Activated CD4-positive, alpha-beta memory T cell treated with anti-CD3 and anti-CD28 coated beads, Interleukin-2, amount 10 ng/mL, durations not matched to agents 7 days and 5 days (primary cell): Measurements from ENCODE around the gene ZNF229. TPM values are rescaled to one million over a fixed set of nuclear protein-coding genes. Genes with fewer than 3 reads are reported as not detected.
"Not testable (repeated sequence)": the region's sequence is repeated elsewhere in the genome, so short reads cannot be mapped to it uniquely, and the experiment has no call there.

ENCODE experiments used
- CTCF ChIA-PET: fragments of 350-600 bp; sonication (Branson Sonifier 250); formaldehyde crosslinking; loops from one replicate; lab custom pipeline; 2021; ENCODE audit warnings: antibody characterized with exemption, inconsistent platforms; lab: Charles Lee
- POLR2A ChIA-PET: fragments of 350-600 bp; sonication (Branson Sonifier 250); formaldehyde crosslinking; loops from one replicate; lab custom pipeline; 2021; ENCODE audit warnings: antibody characterized with exemption; lab: Charles Lee
- DNase-seq: peaks from one replicate; pipeline ENCODE4 v3.0.0-alpha.2; 2020
- H3K27ac Mint-ChIP-seq: one replicate; pipeline ENCODE4 v1.8.0; 2021; ENCODE audit warnings: mild to moderate bottlenecking, mixed read lengths
- H3K27me3 Mint-ChIP-seq: one replicate; pipeline ENCODE4 v1.8.0; 2021; ENCODE audit warnings: mixed read lengths
- H3K36me3 Mint-ChIP-seq: one replicate; pipeline ENCODE4 v1.8.0; 2021; ENCODE audit warnings: low read depth, mixed read lengths
- H3K4me1 Mint-ChIP-seq: one replicate; pipeline ENCODE4 v1.8.0; 2021; ENCODE audit warnings: mixed read lengths
- H3K4me3 Mint-ChIP-seq: one replicate; pipeline ENCODE4 v1.8.0; 2021; ENCODE audit warnings: mild to moderate bottlenecking, mixed read lengths
- H3K9me3 Mint-ChIP-seq: one replicate; pipeline ENCODE4 v1.8.0; 2021; ENCODE audit warnings: mixed read lengths
- total RNA-seq, 2 experiments: library from RNA; stranded (reverse); gene quantifications; one replicate each; pipeline ENCODE4 v1.2.3, GENCODE V29; 2021

ZNF229 gene
- total RNA-seq, 2 experiments from 2014 or later, result 0.05 to 0.55 TPM

DNA sequence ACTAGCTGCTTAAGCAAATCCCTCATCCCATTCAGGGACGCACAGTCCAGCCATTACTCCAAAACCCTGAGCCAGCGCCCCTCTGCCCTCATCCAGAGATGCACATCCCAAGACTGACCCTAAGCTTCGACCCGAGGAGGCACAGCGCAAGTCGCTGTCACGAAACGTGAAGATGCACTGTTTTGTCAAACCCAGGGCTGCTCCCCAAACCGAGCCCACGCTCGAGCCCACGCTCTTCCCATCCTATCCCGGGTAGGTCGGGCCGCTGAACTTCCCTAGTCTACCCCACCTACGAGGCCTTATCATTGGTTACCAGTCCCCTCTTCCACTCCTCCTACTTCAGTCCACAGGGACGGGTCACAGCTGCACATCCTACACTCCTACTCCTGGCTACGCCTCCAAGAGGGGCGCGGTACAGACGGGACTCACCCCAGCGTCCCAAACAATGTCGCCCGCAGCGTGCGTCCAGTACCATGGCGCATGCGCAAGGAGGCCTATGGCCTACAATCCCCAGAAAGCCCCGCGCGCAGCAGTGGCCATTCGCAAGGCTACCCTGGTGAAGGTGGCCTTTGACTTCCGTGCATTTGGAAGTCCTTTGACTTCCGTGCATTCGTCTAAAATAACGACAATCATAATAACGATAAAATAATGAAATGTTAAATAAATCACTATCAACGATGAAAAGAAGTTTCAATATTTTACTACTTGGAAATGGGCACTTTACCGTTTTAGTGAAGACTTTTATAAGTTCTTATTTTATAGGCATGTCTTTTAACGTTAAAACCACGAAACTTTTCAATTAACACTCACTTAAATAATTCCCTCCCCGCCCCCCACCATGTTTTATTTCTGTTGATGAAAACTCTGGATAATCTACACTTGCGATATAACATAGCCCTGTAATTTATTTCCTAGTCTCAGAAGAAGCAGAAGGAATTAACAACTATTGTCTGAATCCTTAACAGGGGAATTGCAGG lies 46.8 kb downstream of the ZNF229 start, which contains the start of gene ZNF285:
Gene ZNF285, minus strand, starts transcription at position 470 of the 977 bp plus-strand sequence. CDS start 4,395 bp downstream, outside the sequence.
- H3K9me3 Mint-ChIP-seq, result peaks cover 27% of the 10 kb centered on the region
- H3K27ac Mint-ChIP-seq, result no peak within 1 kb of the TSS
- peak; percentile 69 for DNase-seq
- peak within 1 kb of the TSS; percentile 74 for H3K4me3 Mint-ChIP-seq
- peaks cover 6% of the 10 kb centered on the region for H3K36me3 Mint-ChIP-seq
- ChIA-PET POLR2A (no interaction called here), CTCF (no interaction called here)
- H3K4me1 Mint-ChIP-seq, result peaks cover 8% of the 10 kb centered on the region
- H3K27me3 Mint-ChIP-seq, result no peaks in the 10 kb centered on the region

DNA sequence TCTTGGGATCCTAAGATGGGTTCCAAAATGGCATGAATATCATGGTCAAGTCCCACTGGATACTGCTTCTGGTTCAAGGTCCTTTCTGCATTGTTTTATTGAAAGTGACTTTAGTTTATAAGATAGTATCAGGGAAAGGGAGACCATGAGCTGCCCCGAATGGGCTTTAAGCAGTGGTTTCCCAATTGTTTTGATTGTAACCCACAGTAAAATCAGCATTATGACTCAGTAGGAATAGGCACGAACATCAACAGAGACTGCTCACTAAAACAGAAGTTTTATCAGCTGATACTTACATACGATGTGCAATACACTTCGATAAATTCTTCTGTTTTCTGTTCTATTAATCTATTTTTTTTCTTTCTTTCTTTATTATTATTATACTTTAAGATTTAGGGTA lies 59.0 kb downstream of the ZNF229 start:
- peaks cover 34% of the 10 kb centered on the region for H3K9me3 Mint-ChIP-seq
- POLR2A ChIA-PET, H3K27me3 Mint-ChIP-seq, H3K4me1 Mint-ChIP-seq, H3K4me3 Mint-ChIP-seq, DNase-seq, H3K36me3 Mint-ChIP-seq, CTCF ChIA-PET, H3K27ac Mint-ChIP-seq: not testable (repeated sequence)

Other genes with a start within 250 kb of the ZNF229 start
- gene ZNF227, start 235.9 kb downstream of the ZNF229 start, total RNA-seq, result 10 to 100 TPM; 26.9 to 27.9 TPM
- under 1 TPM; 0.08 to 0.33 TPM for gene ZNF233, start 188.6 kb downstream of the ZNF229 start, total RNA-seq
- 1 to 10 TPM; 5.2 to 5.9 TPM for gene ZNF235, start 143.4 kb downstream of the ZNF229 start, total RNA-seq
- gene ZNF112, start 91.8 kb downstream of the ZNF229 start, total RNA-seq, result not detected
- gene ZNF285, start 46.9 kb downstream of the ZNF229 start, total RNA-seq, result under 1 TPM; 0.48 to 0.60 TPM
- gene ZNF180, start 52.0 kb upstream of the ZNF229 start, total RNA-seq, result 10 to 100 TPM in 1 of 2 experiments, 1 to 10 TPM in 1; 9.7 to 11.0 TPM
- not detected for gene CEACAM20, start 81.2 kb upstream of the ZNF229 start, total RNA-seq
- gene IGSF23, start 165.1 kb upstream of the ZNF229 start, total RNA-seq, result not detected
- 1 to 10 TPM; 1.7 to 2.1 TPM for gene PVR, start 195.4 kb upstream of the ZNF229 start, total RNA-seq
- gene CEACAM19, start 223.0 kb upstream of the ZNF229 start, total RNA-seq, result under 1 TPM in 1 of 2 experiments, not detected in 1; 0.30 TPM